Measurements from ENCODE around the gene CLASP2. TPM values are rescaled to one million over a fixed set of nuclear protein-coding genes. Genes with fewer than 3 reads are reported as not detected.
"Not testable (repeated sequence)": the region's sequence is repeated elsewhere in the genome, so short reads cannot be mapped to it uniquely, and the experiment has no call there.

CLASP2 gene
- total RNA-seq, 1 experiment from 2014 or later = 45.2 TPM

- no peaks in the 10 kb centered on the region for H3K27me3 ChIP-seq
- no peaks in the 10 kb centered on the region; the same call in 1 of the 2 replicates for H3K4me1 ChIP-seq
- no peaks in the 10 kb centered on the region for H3K9me3 ChIP-seq (replicated peaks)
- peak overlapping the region; percentile 61 for H3K27ac ChIP-seq
- no peaks in the 10 kb centered on the region for H3K36me3 ChIP-seq
- peak overlapping the region; percentile 86 for H3K4me3 ChIP-seq
- DNase-seq = peak; percentile 51 to 61
Measured at GRCh38 chr3:33717616-33717865, 513 bp downstream of the CLASP2 start.

GRCh38 chr3:33716227-33716626 lies 1.8 kb downstream of the CLASP2 start:
- no peaks in the 10 kb centered on the region for H3K9me3 ChIP-seq (replicated peaks)
- no peak for DNase-seq
- no peak overlapping the region for H3K4me3 ChIP-seq
- H3K4me1 ChIP-seq = no peaks in the 10 kb centered on the region; the same call in 1 of the 2 replicates
- no peak overlapping the region for H3K27ac ChIP-seq
- H3K27me3 ChIP-seq = no peaks in the 10 kb centered on the region
- no peaks in the 10 kb centered on the region for H3K36me3 ChIP-seq

GRCh38 chr3:33711100-33711499 lies 7.0 kb downstream of the CLASP2 start:
- no peaks in the 10 kb centered on the region for H3K27me3 ChIP-seq

GRCh38 chr3:33706056-33706455 lies 12.0 kb downstream of the CLASP2 start:
- Histone ChIP-seq H3K36me3 (no peaks in the 10 kb centered on the region), H3K27ac (no peak overlapping the region), H3K27me3 (no peaks in the 10 kb centered on the region), H3K4me1 (no peaks in the 10 kb centered on the region), H3K4me3 (no peak overlapping the region), H3K9me3 (replicated peaks) (no peaks in the 10 kb centered on the region)
- no peak for DNase-seq

More at GRCh38 chr3:33711100-33711499, 7.0 kb downstream of the CLASP2 start:
- H3K9me3 ChIP-seq (replicated peaks) = no peaks in the 10 kb centered on the region
- H3K4me1 ChIP-seq = no peaks in the 10 kb centered on the region; the same call in 1 of the 2 replicates
- DNase-seq = no peak
- H3K27ac ChIP-seq = no peak overlapping the region
- no peaks in the 10 kb centered on the region for H3K36me3 ChIP-seq
- H3K4me3 ChIP-seq = no peak overlapping the region

GRCh38 chr3:33704891-33705290 lies 13.2 kb downstream of the CLASP2 start:
- Histone ChIP-seq H3K4me1 (no peaks in the 10 kb centered on the region), H3K36me3 (no peaks in the 10 kb centered on the region), H3K27me3 (no peaks in the 10 kb centered on the region), H3K4me3 (no peak overlapping the region), H3K27ac (no peak overlapping the region), H3K9me3 (replicated peaks) (no peaks in the 10 kb centered on the region)
- DNase-seq = no peak

GRCh38 chr3:33699275-33699674 lies 18.8 kb downstream of the CLASP2 start:
- DNase-seq = no peak
- H3K9me3 ChIP-seq (replicated peaks) = no peaks in the 10 kb centered on the region
- H3K27ac ChIP-seq = no peak overlapping the region
- H3K27me3 ChIP-seq = no peaks in the 10 kb centered on the region
- no peak overlapping the region for H3K4me3 ChIP-seq
- H3K4me1 ChIP-seq = no peaks in the 10 kb centered on the region
- H3K36me3 ChIP-seq = no peaks in the 10 kb centered on the region

GRCh38 chr3:33694944-33695343 lies 23.1 kb downstream of the CLASP2 start:
- no peak overlapping the region for H3K27ac ChIP-seq
- no peaks in the 10 kb centered on the region for H3K36me3 ChIP-seq
- H3K4me1 ChIP-seq = no peaks in the 10 kb centered on the region
- no peaks in the 10 kb centered on the region for H3K27me3 ChIP-seq
- DNase-seq = no peak
- H3K9me3 ChIP-seq (replicated peaks) = no peaks in the 10 kb centered on the region
- H3K4me3 ChIP-seq = no peak overlapping the region

- Histone ChIP-seq H3K27me3 (no peaks in the 10 kb centered on the region), H3K4me1 (no peaks in the 10 kb centered on the region), H3K4me3 (no peak overlapping the region), H3K9me3 (replicated peaks) (no peaks in the 10 kb centered on the region), H3K27ac (no peak overlapping the region), H3K36me3 (no peaks in the 10 kb centered on the region; the same call in 1 of the 2 replicates)
- no peak for DNase-seq
Measured at GRCh38 chr3:33690341-33690740, 27.7 kb downstream of the CLASP2 start.

- Histone ChIP-seq H3K4me1 (no peaks in the 10 kb centered on the region), H3K36me3 (no peaks in the 10 kb centered on the region; the same call in 1 of the 2 replicates), H3K27me3 (no peaks in the 10 kb centered on the region), H3K27ac (no peak overlapping the region), H3K9me3 (replicated peaks) (no peaks in the 10 kb centered on the region), H3K4me3 (no peak overlapping the region)
- DNase-seq = no peak
Measured at GRCh38 chr3:33687406-33688010, 30.5 kb downstream of the CLASP2 start.

GRCh38 chr3:33682770-33683169 lies 35.3 kb downstream of the CLASP2 start:
- Histone ChIP-seq H3K36me3 (no peaks in the 10 kb centered on the region; the same call in 1 of the 2 replicates), H3K9me3 (replicated peaks) (no peaks in the 10 kb centered on the region), H3K4me1 (no peaks in the 10 kb centered on the region), H3K27ac (no peak overlapping the region), H3K27me3 (no peaks in the 10 kb centered on the region), H3K4me3 (no peak overlapping the region)
- DNase-seq = no peak

GRCh38 chr3:33681667-33682066 lies 36.4 kb downstream of the CLASP2 start:
- Histone ChIP-seq H3K36me3 (no peaks in the 10 kb centered on the region; the same call in 1 of the 2 replicates), H3K9me3 (replicated peaks) (no peaks in the 10 kb centered on the region), H3K4me1 (no peaks in the 10 kb centered on the region), H3K27ac (no peak overlapping the region), H3K4me3 (no peak overlapping the region), H3K27me3 (no peaks in the 10 kb centered on the region)
- DNase-seq = no peak

- H3K27ac ChIP-seq = no peak overlapping the region
- H3K27me3 ChIP-seq = no peaks in the 10 kb centered on the region
- DNase-seq = no peak
- H3K4me3 ChIP-seq = no peak overlapping the region
- H3K36me3 ChIP-seq = no peaks in the 10 kb centered on the region
- no peaks in the 10 kb centered on the region for H3K9me3 ChIP-seq (replicated peaks)
- no peaks in the 10 kb centered on the region for H3K4me1 ChIP-seq
Measured at GRCh38 chr3:33678073-33678472, 40.0 kb downstream of the CLASP2 start.

- H3K36me3 ChIP-seq; H3K4me1 ChIP-seq; DNase-seq; H3K27ac ChIP-seq; H3K4me3 ChIP-seq; H3K27me3 ChIP-seq; H3K9me3 ChIP-seq (replicated peaks): not testable (repeated sequence)
Measured at GRCh38 chr3:33673436-33673835, 44.6 kb downstream of the CLASP2 start.

- Histone ChIP-seq H3K4me1 (peaks cover 4% of the 10 kb centered on the region; the same call in 1 of the 2 replicates), H3K36me3 (no peaks in the 10 kb centered on the region), H3K9me3 (replicated peaks) (no peaks in the 10 kb centered on the region), H3K27me3 (no peaks in the 10 kb centered on the region), H3K4me3 (no peak overlapping the region), H3K27ac (no peak overlapping the region)
- no peak for DNase-seq
Measured at GRCh38 chr3:33668618-33669017, 49.4 kb downstream of the CLASP2 start.

GRCh38 chr3:33665294-33665693 lies 52.8 kb downstream of the CLASP2 start:
- H3K27me3 ChIP-seq = no peaks in the 10 kb centered on the region
- H3K4me1 ChIP-seq = peaks cover 12% of the 10 kb centered on the region; the same call in 1 of the 2 replicates
- no peak for DNase-seq
- no peaks in the 10 kb centered on the region for H3K36me3 ChIP-seq
- H3K27ac ChIP-seq = no peak overlapping the region
- H3K4me3 ChIP-seq = no peak overlapping the region
- no peaks in the 10 kb centered on the region for H3K9me3 ChIP-seq (replicated peaks)

GRCh38 chr3:33664195-33664594 lies 53.9 kb downstream of the CLASP2 start:
- peak in 1 of 2 experiments; percentile 24 for DNase-seq
- Histone ChIP-seq H3K4me3 (no peak overlapping the region), H3K36me3 (no peaks in the 10 kb centered on the region), H3K27me3 (no peaks in the 10 kb centered on the region), H3K9me3 (replicated peaks) (no peaks in the 10 kb centered on the region), H3K4me1 (peaks cover 13% of the 10 kb centered on the region; the same call in 1 of the 2 replicates), H3K27ac (no peak overlapping the region)
